GM06990 (cell line): ENCODE results near the gene WDR5.

Experiments used
- DNase-seq: peaks from one replicate; pipeline ENCODE4 v3.0.0-alpha.2; 2011; ENCODE audit not compliant: insufficient read length; ENCODE audit errors: extremely low read depth
- H3K27me3 ChIP-seq: replicated peaks from 2 replicates; pipeline ENCODE4 v1.6.0; 2011; ENCODE audit warnings: low read length; ENCODE audit not compliant: control insufficient read depth, insufficient read depth
- H3K36me3 ChIP-seq: 2 replicates; pipeline ENCODE4 v1.5.1; 2011; ENCODE audit warnings: low read length; ENCODE audit not compliant: control insufficient read depth, insufficient read depth
- H3K4me3 ChIP-seq: replicated peaks from 2 replicates; pipeline ENCODE4 v1.5.1; 2011; ENCODE audit warnings: low read depth, mild to moderate bottlenecking, control low read depth, low read length
- CTCF ChIP-seq: IDR thresholded peaks from 2 replicates; pipeline ENCODE4 v1.5.1; 2011; ENCODE audit warnings: low read length, control low read depth, mild to moderate bottlenecking, inconsistent platforms; ENCODE audit not compliant: insufficient read depth, poor library complexity, severe bottlenecking

The WDR5 gene

GRCh38 chr9:134175808-134176598 is 40.1 kb downstream of the WDR5 start:
- no peak for DNase-seq
- peaks cover 3% of the 10 kb centered on the region; the same call in 1 of the 2 replicates for H3K27me3 ChIP-seq
- no peaks in the 10 kb centered on the region for H3K36me3 ChIP-seq
- no peak for TF ChIP-seq CTCF
- no peak overlapping the region for H3K4me3 ChIP-seq

- DNase-seq, result no peak
- Histone ChIP-seq H3K27me3 (peaks cover 3% of the 10 kb centered on the region; the same call in 1 of the 2 replicates), H3K36me3 (no peaks in the 10 kb centered on the region), H3K4me3 (no peak overlapping the region)
- TF ChIP-seq CTCF, result no peak
These were observed 40.7 kb downstream of the WDR5 start for GRCh38 chr9:134176599-134176968.

- Histone ChIP-seq H3K36me3 (no peaks in the 10 kb centered on the region), H3K4me3 (no peak overlapping the region), H3K27me3 (peaks cover 3% of the 10 kb centered on the region; the same call in 1 of the 2 replicates)
- DNase-seq, result no peak
- TF ChIP-seq CTCF, result no peak
These were observed 41.3 kb downstream of the WDR5 start for GRCh38 chr9:134177186-134177585.

GRCh38 chr9:134177624-134178393 is 41.9 kb downstream of the WDR5 start:
- peaks cover 3% of the 10 kb centered on the region; the same call in 1 of the 2 replicates for H3K27me3 ChIP-seq
- peak; percentile 1 for DNase-seq
- H3K36me3 ChIP-seq, result no peaks in the 10 kb centered on the region
- TF ChIP-seq CTCF, result no peak
- H3K4me3 ChIP-seq, result no peak overlapping the region

GRCh38 chr9:134178394-134178767 is 42.5 kb downstream of the WDR5 start:
- TF ChIP-seq CTCF, result no peak
- no peaks in the 10 kb centered on the region for H3K36me3 ChIP-seq
- no peak for DNase-seq
- peaks cover 3% of the 10 kb centered on the region; the same call in 1 of the 2 replicates for H3K27me3 ChIP-seq
- no peak overlapping the region for H3K4me3 ChIP-seq
